GM18498 (cell line): ENCODE data around the gene RD3L.

Experiments used
- ATAC-seq: cut with Tn5 transposase; IDR thresholded peaks from one replicate; pipeline ENCODE4 v1.9.1; 2021; ENCODE audit warnings: mild to moderate bottlenecking, moderate library complexity; ENCODE audit not compliant: unreplicated experiment

Gene RD3L

DNA sequence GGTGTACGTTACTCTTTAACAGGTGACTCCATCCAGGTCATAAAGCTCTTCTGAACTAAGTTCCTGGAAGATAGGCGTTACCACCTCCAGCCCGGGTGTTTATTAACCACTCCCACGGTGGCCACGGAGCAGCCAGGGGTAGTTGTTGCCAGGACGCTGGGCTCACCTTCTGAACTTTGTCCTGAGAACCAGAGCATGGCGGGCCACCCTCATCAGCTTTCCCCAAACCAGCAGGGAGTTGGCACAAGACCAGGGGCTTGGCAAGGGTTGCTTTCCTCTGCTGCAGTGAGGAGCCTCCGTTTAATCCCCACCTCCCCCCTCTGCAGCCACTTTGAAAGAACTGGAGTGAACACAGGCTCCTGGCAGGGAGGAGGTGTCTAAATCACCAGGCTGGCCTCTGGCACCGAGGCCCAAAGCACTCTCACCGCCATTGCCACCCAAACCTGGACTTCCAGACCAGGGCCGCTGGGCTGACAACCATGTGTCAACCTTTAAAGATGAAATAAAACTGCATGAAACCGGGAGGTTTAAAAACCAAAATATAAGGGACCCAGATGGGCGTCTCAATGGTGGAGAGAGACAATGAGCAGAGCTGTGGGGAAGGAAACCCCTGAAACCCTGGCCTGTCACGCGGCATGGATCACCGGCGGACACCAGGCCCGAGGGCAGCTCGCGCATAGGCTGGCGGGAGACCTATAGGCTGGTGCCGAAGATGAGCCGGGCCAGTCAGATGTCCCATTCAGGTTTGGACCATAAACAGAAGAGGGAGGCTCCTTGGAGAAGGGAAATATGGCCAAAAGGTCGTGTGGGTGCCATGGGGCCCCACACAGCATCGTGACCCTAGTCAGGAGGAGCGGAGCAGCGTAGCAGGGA, 45.0 kb downstream of the RD3L start:
- no peak for ATAC-seq

GRCh38 chr14:103896578-103896977, 45.8 kb downstream of the RD3L start:
- ATAC-seq, result no peak

GRCh38 chr14:103894723-103895059, 47.6 kb downstream of the RD3L start:
- ATAC-seq, result no peak

DNA sequence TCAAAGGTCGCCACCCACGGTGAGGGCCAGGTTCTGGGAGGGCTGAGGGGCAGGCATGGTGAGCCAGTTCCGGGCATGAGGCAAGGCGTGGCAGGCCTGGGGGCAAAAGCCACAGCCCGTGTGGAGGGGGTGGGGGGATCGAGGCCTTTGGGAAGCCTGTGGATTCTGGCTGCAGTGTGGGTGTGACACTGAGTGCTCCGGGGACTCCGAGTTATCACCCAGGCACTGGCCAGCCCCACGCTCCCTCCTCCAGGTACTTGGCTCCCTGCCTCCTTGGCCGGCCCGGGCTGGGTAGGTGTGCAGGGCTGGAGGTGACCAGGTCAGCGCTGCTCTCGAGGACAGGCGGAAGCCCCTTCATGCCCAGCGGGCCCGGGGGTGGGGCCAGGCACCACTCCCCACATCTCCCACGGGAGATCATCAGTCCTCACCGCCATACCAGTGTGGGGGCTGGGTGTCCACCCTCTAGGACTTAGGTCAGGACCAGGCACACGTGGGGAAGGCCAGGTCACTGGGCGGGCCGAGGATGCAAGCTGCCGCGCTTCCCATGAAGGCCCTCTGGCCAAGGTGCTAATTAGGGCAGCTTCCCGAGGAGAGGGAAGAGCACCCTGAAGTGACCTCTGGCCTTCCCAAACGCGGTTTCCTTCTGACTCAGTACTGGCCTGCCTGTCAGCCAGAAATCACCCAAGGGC, 48.2 kb downstream of the RD3L start:
- no peak for ATAC-seq

GRCh38 chr14:103892247-103892646, 50.1 kb downstream of the RD3L start:
- ATAC-seq, result no peak

DNA sequence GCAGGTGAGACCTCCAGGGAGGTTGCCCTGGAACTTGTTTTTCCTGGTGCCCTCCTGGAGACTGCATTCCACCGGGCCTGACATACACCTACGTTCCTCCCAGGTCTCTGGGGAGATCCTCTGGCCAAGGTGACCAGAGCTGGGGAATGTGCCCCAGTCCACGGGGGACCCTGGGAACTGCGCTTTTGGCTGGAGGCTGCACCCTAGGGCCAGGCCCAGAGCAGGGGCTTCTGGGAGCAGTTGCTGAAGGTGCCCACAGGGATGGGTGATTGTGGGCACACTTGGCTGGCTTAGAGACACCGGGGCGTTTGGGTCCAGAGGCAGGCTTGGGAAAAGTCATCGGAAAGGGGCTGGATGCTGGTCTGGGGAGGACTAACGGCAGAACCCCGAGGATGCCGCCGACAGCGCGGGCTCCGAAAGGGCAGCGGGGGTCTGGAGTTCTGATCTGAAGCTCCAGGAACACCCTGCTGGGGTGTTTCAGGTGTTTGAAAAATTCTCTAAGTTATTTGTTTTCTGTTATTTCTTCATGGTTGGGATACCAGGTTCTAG, 50.6 kb downstream of the RD3L start:
- no peak for ATAC-seq

- ATAC-seq, result no peak
These were observed 51.3 kb downstream of the RD3L start for GRCh38 chr14:103890821-103891666.
